MM.1S (cell line): ENCODE data around the gene KLHL1.

ENCODE experiments used
- CTCF ChIP-seq: fragments of 300-600 bp; sonication (generic); IDR thresholded peaks from 2 replicates; pipeline ENCODE4 v1.5.1; 2016; ENCODE audit warnings: antibody characterized with exemption, low read length, mixed read lengths
- EZH2phosphoT487 ChIP-seq: fragments of 300-600 bp; sonication (generic); IDR thresholded peaks from 2 replicates; pipeline ENCODE4 v1.6.1; 2018; ENCODE audit warnings: antibody characterized with exemption, low read length

DNA sequence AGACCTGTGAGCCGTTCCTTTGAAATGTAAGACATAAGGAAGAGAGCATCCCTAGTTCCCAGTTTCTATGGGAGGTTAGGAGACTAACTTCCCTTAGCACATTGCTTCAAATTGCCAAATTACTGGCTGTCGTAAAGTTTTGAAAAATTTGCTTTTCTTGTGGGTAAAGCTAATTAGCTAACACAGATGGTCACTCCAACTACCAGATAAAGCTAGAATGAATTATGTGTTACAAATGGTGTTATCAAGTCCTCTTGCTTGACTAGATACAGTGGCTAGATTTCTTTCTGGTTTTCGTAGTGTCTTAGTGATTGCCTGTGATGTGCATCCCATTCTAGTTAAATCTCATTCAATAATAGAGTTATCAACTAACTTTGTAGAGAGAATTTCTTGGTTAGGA, 417.3 kb downstream of the KLHL1 start:
- TF ChIP-seq CTCF = no peak
- TF ChIP-seq EZH2phosphoT487 = no peak
